AG04450 (cell line): ENCODE data around the gene SPATA21. TPM values are rescaled to one million over a fixed set of nuclear protein-coding genes. Genes with fewer than 3 reads are reported as not detected.

Source experiments
- CTCF ChIA-PET: fragments of 300-600, 350-600 bp; formaldehyde crosslinking; extraction: SDS; loops from one replicate; lab custom pipeline; 2022; ENCODE audit warnings: antibody characterized with exemption, inconsistent platforms; lab: Charles Lee
- POLR2A ChIA-PET: fragments of 350-600 bp; formaldehyde crosslinking; extraction: SDS; loops from one replicate; lab custom pipeline; 2021; ENCODE audit warnings: antibody characterized with exemption, inconsistent platforms; lab: Yijun Ruan, JAX
- DNase-seq: peaks from one replicate; pipeline ENCODE4 v3.0.0-alpha.2; 2011; ENCODE audit warnings: low read depth, low spot score
- H3K27ac ChIP-seq: one replicate; pipeline ENCODE4 v1.5.1; 2012; ENCODE audit warnings: low read depth, low read length, control low read depth
- H3K27me3 ChIP-seq: one replicate; pipeline ENCODE4 v1.6.0; 2012; ENCODE audit warnings: low read length; ENCODE audit not compliant: control insufficient read depth, insufficient read depth
- H3K4me3 ChIP-seq: 2 replicates; pipeline ENCODE4 v1.5.1; 2011; ENCODE audit warnings: mild to moderate bottlenecking, low read depth, low read length, control low read depth
- H3K9me3 ChIP-seq: 2 replicates; pipeline ENCODE4 v1.5.1; 2012; ENCODE audit warnings: low read length; ENCODE audit not compliant: control insufficient read depth, insufficient read depth
- polyA plus RNA-seq: library from polyadenylated mRNA; depleted of rRNA; stranded (reverse); fragments of >200 nt; gene quantifications from 2 replicates; pipeline ENCODE4 v1.2.3, GENCODE V29; 2011
- TF ChIP-seq, protein P1 (sequence below): IDR thresholded peaks from 2 replicates; pipeline ENCODE4 v1.5.1; 2011; ENCODE audit warnings: low read depth, low read length, control low read depth, inconsistent platforms

SPATA21 gene
- polyA plus RNA-seq, 1 experiment, result 0.04 TPM

DNA sequence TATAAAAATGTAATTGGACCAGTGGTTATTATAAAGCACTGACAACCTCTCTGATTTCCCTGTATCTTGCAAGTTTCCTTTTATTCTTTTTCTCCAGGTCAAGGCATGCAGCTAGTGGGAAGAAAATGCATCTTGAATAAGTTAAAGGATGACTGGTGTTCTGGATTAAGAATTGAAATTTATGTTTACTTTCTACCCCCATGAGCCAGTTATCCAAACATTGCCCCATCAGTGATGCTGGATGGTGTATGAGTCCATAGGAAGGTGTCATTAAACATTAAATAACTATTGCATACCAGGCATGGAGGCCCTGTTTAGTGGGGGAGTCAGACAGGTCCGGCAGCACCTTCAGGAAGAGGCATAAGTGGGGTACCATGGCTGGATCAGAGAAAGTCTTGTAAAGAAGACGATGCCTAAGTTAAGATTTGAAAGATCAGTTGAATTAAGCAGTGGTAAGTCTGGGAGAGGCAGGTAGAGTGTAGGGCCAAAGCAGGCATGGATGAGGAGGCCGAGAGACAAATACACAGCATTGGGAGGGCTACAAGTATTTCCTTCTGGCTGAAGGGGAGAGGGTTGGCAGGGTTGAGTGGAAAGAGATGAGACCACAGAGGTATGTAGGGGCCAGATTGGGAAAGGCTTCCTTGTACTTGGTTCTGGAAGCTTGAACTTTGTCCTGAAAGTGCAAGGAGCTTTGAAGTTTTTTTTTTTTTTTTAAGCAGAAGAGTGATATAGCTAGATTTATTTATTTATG is 64.5 kb downstream of the SPATA21 start:
- ChIA-PET POLR2A (interaction anchor here (0.7 to 1.2 kb wide), 2 partner anchors 14 to 61 kb away, joined by 6 to 8 read pairs; no protein-coding TSS in a partner anchor), CTCF (interaction anchor here (0.7 to 1.2 kb wide), 3 partner anchors 67 to 170 kb away, joined by 3 read pairs; no protein-coding TSS in a partner anchor)
- Histone ChIP-seq H3K27me3 (no peaks in the 10 kb centered on the region), H3K9me3 (no peaks in the 10 kb centered on the region), H3K4me3 (no peak overlapping the region), H3K27ac (peak overlapping the region; percentile 33)
- no peak for DNase-seq
- TF ChIP-seq, protein P1, sequence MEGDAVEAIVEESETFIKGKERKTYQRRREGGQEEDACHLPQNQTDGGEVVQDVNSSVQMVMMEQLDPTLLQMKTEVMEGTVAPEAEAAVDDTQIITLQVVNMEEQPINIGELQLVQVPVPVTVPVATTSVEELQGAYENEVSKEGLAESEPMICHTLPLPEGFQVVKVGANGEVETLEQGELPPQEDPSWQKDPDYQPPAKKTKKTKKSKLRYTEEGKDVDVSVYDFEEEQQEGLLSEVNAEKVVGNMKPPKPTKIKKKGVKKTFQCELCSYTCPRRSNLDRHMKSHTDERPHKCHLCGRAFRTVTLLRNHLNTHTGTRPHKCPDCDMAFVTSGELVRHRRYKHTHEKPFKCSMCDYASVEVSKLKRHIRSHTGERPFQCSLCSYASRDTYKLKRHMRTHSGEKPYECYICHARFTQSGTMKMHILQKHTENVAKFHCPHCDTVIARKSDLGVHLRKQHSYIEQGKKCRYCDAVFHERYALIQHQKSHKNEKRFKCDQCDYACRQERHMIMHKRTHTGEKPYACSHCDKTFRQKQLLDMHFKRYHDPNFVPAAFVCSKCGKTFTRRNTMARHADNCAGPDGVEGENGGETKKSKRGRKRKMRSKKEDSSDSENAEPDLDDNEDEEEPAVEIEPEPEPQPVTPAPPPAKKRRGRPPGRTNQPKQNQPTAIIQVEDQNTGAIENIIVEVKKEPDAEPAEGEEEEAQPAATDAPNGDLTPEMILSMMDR, result no peak

DNA sequence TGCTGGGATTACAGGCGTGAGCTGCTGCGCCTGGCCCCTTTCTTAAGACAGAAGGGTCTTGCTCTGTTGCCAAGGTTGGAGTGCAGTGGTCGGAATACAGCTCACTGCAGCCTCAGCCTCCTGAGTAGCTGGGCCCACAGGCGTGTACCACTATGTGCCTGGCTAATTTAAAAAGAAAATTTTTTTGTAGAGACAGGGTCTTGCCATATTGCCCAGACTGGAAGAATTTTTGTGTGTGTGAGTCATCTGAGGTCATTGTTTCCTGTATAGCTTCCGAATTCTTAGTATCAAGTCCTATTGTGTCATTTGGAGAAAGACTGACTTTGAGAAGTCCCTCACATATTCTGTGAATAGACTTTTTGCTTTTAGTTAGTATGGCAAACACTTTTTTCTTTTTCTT is 65.5 kb downstream of the SPATA21 start:
- DNase-seq, result no peak
- ChIA-PET POLR2A (interaction anchor here (1.2 kb wide), 1 partner anchor 15 kb away, joined by 6 read pairs; no protein-coding TSS in a partner anchor), CTCF (interaction anchor here (0.7 to 0.9 kb wide), 2 partner anchors 68 to 169 kb away, joined by 3 read pairs; no protein-coding TSS in a partner anchor)
- TF ChIP-seq, protein P1, result no peak
- Histone ChIP-seq H3K27me3 (no peaks in the 10 kb centered on the region), H3K4me3 (no peak overlapping the region), H3K9me3 (no peaks in the 10 kb centered on the region), H3K27ac (no peak overlapping the region)

DNA sequence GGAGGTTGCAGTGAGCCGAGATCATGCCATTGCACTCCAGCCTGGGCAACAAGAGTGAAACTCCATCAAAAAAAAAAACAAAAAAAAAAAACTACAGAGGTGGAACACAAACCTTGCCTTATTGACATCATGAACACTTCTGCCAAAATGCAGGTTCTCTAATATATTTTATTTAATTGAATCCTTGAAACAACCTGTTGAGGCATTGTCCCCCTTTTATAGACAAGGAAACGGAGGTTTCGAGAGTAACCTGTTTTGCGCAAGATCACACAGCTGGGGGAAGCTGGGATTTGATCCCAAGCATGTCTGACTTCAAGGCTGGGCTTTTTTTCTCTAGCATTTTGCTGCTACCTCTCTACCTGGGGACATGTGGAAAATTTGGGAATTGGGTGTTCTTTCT is 67.4 kb downstream of the SPATA21 start:
- Histone ChIP-seq H3K27me3 (no peaks in the 10 kb centered on the region), H3K4me3 (no peak overlapping the region), H3K27ac (no peak overlapping the region), H3K9me3 (no peaks in the 10 kb centered on the region)
- ChIA-PET POLR2A (interaction anchor here (1.1 kb wide), 1 partner anchor 17 kb away, joined by 3 read pairs; no protein-coding TSS in a partner anchor), CTCF (interaction anchor here (0.6 to 1.9 kb wide), 2 partner anchors 70 to 255 kb away, joined by 3 to 12 read pairs; no protein-coding TSS in a partner anchor)
- TF ChIP-seq, protein P1, result no peak
- no peak for DNase-seq

DNA sequence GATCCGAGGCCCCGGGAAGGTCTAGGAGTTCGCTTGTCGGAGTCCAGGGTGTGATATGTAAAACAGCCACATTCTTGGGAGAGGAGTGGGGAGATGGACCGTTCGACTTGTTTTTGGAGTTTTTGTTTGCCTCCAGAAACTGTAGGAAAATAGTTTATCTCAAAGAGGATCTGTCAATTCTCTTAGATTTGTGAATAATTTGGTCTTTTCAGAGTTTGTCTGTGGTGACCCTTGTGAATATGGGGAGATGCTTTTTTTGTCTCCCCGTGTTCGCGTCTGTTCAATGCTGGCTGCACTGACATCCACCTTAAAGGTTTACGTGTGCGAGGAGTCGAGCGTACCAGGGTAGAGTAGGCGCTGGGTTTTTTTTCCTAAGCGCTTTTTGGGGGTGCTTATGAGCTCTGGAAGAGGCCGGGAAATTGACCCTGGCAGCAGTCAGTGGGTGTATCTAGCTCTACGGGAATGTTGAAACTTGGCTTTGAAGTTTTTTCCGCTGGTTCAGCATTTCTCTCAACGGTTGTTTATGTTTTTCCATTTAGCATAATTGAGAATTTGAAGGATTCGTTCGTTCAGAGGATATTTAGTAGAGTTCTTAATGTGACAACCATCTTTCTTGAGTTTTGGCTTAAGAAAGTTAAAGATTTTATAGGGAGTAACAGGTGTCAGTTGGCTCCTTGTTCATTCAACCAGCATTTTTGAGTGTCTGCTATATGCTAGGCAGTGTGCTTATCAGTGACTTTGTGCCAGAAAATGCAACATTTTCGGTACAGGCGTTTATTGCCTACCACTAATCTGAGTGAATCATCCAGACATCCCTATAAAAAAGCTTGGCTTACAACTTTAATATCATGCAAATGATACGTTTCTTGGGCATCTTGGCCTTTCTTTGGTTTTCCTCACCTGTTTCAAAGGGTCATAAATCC is 69.0 kb downstream of the SPATA21 start:
- TF ChIP-seq, protein P1, result no peak
- Histone ChIP-seq H3K27me3 (no peaks in the 10 kb centered on the region), H3K27ac (peak overlapping the region; percentile 97), H3K9me3 (no peaks in the 10 kb centered on the region), H3K4me3 (peak overlapping the region; percentile 84)
- ChIA-PET CTCF (interaction anchor here (0.6 to 1.5 kb wide), 3 partner anchors 16 to 72 kb away, joined by 3 to 4 read pairs (median 3); partner anchors contain the start of gene NECAP2), POLR2A (interaction anchor here (0.6 to 1.6 kb wide), 4 partner anchors 8 to 507 kb away, joined by 3 to 4 read pairs (median 4); partner anchors contain the start of gene FBXO42)
- DNase-seq, result no peak
